Right atrium auricular region (tissue), 2 donors: ENCODE data around the gene C6orf62. TPM values are rescaled to one million over a fixed set of nuclear protein-coding genes. Genes with fewer than 3 reads are reported as not detected.

ENCODE experiments used
- total RNA-seq, 2 donors: library from RNA; depleted of rRNA; stranded (reverse); fragments of >200 nt; gene quantifications; one replicate each; pipeline ENCODE4 v1.1.0, GENCODE V29; 2016

The C6orf62 gene
- total RNA-seq, 2 donors from 2014 or later, result 24.0 to 47.4 TPM

Other genes starting within 250 kb of the C6orf62 start
- gene GPLD1, start 229.6 kb downstream of the C6orf62 start, total RNA-seq, result under 1 TPM; 0.33 to 0.71 TPM
- 1 to 10 TPM; 5.0 to 10.0 TPM for gene ALDH5A1, start 224.2 kb downstream of the C6orf62 start, total RNA-seq
- under 1 TPM in 1 of 2 donors, not detected in 1; 0.11 TPM for gene KIAA0319, start 73.0 kb downstream of the C6orf62 start, total RNA-seq
- 10 to 100 TPM; 18.5 to 22.2 TPM for gene TDP2, start 52.3 kb downstream of the C6orf62 start, total RNA-seq
- gene ACOT13, start 52.1 kb downstream of the C6orf62 start, total RNA-seq, result 10 to 100 TPM; 12.0 to 19.9 TPM
- gene GMNN, start 55.8 kb upstream of the C6orf62 start, total RNA-seq, result 1 to 10 TPM; 4.0 to 4.2 TPM
- gene ARMH2, start 79.8 kb upstream of the C6orf62 start, total RNA-seq, result not detected
- gene RIPOR2, start 216.8 kb upstream of the C6orf62 start, total RNA-seq, result 1 to 10 TPM; 2.4 to 7.3 TPM